Activated gamma-delta T cell (primary cell): ENCODE data around the gene GLIS1.

Experiments
- DNase-seq: peaks from one replicate; lab custom pipeline; 2025; lab: John Stamatoyannopoulos, UW

The GLIS1 gene

DNA sequence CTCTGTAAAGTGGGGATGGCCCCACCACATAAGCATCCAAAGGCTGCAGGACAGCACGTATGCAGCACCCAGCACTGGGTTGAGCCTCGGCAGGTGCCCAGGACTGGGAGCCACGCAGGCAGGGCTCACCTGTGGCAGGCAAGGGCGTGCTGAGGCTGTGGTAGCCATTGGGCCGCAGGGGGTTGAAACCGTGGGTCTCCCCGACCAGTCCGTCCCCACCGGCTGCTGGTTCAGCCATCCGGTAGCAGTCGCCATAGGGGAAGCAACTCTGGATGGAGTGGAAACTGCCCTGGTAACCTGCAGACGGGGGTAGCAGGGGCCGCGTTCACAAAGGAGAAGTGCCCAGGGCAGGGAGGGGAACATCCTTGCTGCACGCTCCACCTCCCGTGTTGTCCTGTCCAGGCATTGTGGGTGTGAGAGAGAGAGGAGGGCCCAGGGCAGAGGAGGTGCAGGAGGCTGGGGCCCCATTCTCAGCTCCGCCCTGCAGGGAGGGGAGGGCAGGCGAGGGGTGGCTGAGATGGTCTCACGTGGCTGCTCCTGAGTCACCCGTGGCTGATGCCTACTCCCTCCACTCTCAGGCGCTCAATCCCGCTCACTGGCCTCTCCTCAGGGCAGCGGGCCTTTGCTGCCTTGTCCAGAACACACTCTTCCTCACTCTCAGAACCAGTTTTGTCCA is 229.8 kb downstream of the GLIS1 start:
- no peak for DNase-seq

DNA sequence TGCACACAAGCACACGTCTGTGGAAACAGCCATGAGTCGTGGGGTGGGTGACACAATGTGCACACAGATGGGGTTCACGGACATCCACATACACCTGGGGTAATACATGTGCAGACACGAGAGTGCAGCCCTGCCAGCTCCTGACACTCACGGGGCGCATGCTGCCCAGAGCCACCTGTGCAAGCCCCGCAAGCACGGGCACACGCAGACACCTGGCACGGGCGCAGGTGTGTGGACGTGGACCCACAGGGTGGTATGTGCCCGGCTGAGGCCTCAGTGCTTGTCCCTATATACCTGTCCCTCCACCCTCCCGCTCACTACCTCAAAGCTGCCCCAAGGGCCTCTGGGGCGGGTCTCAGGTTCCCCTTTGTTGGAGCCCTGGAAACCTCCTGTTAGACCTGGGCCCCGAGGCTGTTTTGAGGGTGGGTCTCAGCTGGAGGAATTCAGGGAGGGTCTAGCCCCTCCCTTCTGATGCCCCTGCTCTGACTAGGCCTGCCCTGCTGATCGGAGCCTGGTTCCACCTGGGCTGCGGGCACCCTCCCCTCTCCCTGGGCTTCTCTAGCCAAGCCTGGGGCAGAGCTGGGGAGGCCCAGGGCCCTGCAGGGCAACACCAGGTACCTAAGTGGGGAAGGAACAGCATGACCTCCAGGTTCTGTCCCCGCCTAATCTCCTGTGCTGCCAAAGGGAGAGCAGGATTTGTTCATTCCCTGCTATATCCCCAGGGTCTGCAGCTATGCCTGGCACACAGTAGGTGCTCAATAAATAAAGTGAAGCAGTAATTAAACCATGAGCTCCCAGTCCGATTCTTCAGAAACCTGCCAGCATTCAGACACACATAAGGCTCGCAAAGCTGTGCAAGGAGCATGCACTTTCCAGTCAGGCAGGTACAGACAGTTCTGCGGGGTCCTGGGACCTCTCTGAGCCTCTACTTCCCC is 230.6 kb downstream of the GLIS1 start:
- no peak for DNase-seq

GRCh38 chr1:53507116-53507820 is 231.7 kb downstream of the GLIS1 start:
- DNase-seq: no peak

DNA sequence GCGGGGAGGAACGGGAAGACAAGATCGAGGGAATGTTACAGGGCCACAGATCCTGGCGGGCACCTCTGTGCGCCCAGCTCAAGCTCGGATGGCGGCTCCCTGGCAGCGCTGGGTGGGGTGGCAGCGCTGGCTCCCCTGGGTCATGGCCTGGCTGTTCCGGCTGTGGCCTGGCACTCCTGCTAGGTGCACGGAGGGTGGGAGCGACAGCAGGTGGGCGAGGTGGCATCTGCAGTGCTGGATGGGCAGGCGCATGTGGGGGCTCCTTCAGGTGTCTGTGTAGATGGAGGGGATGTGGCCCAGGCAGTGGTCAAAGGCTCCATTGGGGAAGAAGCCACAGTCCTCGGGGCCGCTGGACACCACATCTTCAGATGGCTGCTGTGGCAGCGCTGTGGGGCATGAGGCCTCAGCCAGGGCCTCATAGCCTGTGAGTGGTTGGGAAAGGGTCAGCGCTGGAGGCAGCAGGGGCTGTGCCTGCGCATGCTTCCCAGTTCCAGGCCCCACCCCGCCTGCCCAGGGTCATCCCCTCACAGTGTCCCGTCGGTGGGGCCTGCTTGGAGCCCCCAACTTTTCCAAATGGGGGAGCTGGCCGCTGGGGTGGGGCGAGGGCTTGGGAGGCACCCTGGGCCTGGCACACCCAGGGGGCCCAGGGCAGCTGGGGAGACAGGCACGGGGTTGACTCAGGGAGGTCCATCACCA is 232.5 kb downstream of the GLIS1 start:
- DNase-seq: no peak

DNA sequence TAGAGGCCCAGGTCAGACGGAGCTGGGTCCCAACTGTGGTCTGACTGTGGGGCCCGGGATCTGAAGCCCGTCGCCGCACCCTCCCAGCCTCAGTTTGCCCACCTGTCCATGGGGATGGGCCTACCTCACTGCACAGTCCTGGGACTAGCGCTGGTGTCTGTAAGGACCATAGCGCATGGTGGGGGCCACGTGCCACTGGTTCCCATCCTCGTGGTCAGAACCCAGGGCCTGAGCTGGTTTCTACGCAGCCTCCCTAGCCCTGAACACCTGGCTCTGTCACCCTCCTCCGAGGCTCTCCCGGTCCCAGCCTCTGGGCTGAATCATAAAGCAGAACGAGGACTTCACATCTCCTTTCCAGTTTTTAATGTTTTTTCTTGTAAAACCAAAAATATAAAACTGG is 233.1 kb downstream of the GLIS1 start:
- DNase-seq: no peak

DNA sequence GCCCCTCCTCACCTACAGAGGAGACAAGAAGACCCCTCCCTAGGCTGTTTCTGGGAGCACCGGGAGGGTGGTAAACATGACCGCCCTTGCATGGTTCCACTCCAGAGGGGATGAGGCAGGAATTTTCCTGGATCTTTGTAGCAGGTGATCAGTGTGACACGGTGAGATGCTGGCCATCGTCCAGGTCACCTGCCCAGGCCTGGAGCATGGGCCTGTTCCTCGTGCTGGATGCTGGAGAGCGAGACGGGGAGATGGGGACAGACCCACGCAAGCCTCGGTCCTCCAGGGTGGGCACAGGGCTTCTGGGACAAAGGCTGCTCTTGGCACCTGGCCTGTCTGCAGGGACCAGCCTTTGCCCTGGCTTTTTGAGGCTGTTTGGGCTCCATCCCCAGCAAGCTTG is 233.6 kb downstream of the GLIS1 start:
- no peak for DNase-seq

DNA sequence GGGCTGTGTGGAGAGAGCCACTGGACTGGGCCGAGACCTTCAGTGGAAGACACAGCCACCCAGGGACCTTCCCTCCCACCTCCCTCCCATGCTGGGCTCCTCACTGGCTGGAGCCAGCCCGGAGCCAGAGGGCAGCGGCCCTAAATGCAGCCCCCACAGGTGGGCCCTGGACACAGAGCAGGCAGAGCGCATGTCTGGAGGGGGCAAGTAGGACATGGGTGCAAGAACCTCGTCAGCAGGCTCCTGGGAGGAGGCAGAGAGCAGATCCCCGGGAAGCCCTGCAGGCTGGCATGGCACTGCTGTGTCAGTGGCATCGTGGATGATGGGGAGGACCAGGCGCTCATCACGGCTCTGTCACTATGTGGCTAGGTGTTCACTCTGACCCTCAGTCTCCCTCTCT is 234.1 kb downstream of the GLIS1 start:
- DNase-seq: no peak

DNA sequence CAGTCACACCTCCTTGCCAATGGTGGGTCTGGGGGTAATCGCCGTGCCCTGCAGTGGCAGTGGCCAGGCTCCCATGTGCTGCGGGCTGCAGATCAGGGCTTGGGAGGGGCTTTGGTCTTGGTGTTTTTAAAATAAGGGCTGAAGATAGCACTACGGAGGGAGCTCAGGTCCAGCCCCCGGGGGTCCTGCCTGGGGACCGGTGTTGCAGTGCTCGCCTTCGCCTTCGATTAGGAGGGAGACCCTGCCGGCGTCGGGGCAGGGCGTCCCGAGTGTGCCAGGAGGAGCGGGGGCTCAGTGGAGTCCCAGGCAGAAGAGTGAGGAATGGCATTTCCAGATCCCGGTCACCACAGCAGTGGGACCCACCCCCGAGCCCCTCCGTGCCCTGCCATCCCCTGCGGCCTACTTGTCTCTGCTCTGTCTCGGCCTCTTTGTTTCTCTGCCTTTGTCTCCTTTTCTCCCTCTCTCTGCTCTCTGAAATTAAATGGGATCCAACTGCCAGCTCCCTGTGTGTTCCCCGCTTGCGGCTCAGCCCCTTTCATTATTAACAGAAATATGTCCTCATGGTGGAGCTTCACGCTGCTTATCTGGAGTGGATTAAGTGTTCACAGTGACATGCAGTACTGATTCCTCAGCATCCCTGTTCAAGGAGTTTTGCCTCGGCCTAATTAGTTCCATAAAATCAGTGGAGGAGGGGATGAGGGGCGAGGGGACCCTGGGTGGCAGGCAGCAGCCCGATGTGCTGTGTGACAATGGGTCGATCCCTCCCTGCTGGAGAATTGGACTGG is 235.3 kb downstream of the GLIS1 start:
- DNase-seq: no peak

- DNase-seq: no peak
Observed at GRCh38 chr1:53502641-53503432, 236.1 kb downstream of the GLIS1 start.

DNA sequence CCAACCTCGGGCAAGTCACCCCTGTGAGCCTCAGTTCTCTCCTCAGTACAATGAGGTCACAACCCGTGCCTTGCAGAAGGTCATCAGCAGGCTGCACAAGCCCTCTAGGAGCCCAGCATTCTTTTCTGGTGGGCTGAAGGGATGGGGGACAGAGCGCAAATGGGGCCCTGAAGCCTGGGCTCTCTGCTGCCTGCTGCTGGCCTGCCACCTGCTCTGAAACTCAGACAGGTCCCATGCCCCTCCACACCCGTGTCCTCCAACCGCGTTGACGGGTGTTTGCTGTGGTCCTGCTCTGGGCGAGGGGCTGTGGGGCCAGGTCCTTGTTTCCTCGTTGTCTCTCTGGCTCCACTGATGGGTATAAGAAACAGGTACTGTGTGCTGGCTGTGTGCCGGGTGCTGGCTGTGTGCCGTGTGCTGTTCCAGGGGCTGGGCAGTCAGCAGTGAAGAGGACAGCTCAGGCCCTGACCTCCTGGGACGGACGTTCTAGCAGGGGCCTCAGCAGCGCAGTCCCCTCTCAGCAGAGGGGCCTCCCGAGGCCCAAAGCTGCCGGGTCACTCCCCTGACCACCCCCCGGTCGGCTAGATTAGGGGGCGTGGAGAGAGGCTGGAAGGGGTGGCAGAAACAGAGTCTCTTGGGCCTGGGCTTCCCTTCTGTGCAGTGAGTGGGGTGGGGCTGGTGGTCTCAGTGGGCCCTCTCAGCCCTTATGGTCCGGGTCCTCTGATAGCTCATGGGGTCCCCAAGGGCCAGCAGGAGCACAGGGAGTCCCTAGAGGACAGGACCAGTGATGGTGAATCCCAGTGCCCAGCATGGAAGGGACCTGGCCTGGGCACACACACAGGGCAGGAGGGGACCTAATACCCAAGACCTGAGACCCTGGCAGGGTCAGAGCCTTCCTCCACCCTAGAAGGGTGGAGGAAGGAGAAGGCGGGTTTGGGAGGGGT is 237.6 kb downstream of the GLIS1 start:
- DNase-seq: no peak

- DNase-seq: no peak
Observed at GRCh38 chr1:53500204-53501064, 238.5 kb downstream of the GLIS1 start.

DNA sequence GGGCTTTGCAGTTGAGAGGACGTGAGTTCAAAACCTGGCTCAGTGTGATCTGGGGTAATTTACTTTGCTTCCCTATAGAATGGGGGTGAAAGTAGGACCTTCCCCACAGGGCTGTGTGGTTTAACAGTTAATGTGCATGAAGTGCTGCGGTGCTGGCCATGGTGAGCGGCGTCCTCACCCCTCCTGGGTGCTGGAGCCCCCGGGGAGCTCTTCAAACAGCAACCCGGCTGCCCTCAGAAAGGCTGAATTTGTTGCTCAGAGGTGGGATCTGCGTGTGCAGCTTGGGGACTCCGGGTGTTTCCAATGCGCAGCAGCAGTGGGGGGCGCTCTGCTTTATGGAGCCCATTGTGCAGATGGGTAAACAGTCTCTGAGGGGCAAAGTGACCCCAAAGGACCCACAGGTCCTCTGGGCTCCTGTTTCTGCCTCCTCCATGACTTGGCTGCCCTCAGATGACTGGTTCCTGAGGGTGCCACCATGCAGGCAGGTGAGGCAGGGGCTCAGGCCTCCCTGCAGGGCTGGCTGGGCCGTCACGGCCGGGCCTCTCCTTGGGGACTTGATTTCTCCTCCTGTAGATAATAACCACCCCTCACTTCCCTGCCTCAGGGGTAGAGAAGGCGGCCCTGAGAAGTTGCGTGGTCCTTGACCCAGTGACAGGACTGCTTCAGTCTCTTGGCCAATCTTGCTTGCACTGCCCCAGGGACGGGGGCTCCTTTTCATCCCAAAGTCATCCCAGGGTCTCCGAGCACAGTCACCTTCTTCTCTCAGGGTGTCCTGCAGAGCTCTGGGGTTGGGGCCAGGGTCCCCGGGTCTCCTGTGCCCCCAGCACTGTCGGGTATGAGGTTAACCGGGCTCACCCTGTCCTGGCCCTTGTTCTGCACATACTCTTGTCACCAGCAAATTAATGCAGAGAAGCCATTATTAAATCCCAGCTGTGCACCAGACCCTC is 239.4 kb downstream of the GLIS1 start:
- DNase-seq: no peak

DNA sequence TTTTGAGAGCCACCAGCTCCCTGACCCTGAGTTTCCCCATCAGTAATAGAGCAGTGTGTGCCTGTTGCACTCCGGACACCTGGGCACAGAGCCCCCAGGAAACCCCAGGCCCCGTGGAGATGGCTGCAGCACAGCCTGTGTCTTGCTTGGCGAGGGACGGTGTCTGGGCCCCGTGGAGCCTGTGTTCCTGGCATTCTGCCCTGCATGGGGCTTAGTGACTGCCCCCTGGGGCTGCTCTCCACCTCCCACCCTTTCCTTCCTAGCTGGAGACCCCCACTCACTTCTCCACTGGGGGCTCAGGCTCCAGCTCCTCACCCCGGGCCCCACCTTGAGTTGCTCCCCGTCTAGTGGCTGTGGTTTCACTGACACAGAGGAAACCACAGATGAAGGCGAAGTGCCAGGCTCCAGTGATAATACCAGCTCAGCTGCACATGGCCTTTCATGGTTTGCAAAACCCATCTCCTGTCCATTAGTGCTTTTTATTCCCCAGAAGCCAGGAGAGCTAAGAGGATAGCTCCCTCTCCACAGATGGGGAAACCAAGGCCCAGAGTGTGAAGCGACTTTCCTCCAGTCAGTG is 240.3 kb downstream of the GLIS1 start:
- DNase-seq: no peak

DNA sequence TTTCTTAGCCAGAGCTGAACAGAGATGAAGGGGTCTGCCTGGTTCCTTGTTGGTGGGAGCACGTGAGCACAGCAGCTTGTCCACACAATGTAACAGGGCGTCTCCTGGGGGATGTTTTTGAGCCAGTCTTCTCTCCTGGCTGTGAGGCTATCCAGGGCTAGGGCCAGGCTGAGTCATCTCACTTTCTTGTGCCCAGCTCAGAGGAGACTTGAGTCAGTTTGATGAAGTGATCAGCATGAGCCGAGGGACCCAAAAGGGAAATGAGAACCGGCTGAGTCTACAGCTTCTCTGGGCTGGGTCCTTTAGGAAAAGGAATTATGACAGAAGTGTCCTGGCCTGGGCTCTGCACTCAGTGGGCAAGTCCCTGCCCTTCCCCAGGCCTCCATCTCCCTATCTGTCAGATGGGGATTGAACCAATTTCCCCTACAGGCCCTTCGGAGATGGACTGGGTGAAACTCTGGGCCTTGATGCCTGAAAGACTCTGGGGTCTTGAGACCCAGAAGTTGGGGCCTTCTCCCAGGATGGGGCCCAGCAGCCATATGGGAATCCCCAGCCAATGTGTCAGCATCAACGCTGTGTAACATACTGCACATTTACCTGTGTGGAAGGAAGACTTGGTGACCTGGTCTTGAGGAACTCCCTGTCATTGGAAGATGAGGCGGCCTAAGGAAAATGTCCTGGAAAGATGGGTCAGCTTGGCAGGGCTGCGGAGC is 243.2 kb downstream of the GLIS1 start:
- DNase-seq: no peak

- DNase-seq: no peak
Observed at GRCh38 chr1:53490351-53490750, 248.6 kb downstream of the GLIS1 start.

DNA sequence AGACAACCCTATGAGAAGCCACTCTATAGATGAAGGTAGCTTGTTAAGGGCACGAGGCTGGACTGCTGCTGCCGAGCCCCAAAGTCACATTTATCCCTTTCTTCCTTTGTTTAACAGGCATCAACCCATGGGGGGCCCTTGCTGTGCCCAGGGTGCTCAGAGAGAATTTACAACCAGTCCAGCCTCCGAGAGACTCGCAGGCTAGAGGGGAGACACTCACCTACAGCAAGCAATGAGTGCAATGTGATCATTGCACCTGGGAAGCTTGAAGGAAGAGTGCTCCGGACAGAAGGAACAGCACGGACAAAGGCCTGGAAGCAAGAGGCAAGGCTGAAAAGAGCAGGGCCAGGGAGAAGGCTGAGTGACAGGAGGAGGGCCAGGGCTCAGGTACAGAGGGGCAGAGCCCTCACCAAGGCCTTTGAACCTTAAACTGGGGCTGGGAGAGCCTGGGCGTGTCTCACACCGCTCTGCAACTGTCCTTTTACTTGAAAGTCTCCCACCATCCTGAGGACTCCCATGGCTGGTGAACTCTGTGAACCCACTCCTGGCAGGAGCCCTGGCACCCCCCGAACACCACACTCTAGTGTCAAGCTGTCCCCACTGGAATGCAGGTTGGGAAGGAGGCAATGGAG is 252.5 kb downstream of the GLIS1 start:
- no peak for DNase-seq
